H1 (cell line): ENCODE data around the gene RANBP17. TPM values are rescaled to one million over a fixed set of nuclear protein-coding genes. Genes with fewer than 3 reads are reported as not detected.

Source experiments
- CTCF ChIA-PET: fragments of 300-600 bp; sonication (Branson Sonifier 250); formaldehyde crosslinking; loops from one replicate; lab custom pipeline; 2021; ENCODE audit not compliant: partially characterized antibody; lab: Charles Lee
- POLR2A ChIA-PET: fragments of 300-600 bp; sonication (Branson Sonifier 250); formaldehyde crosslinking; loops from one replicate; lab custom pipeline; 2021; ENCODE audit warnings: inconsistent platforms; ENCODE audit not compliant: partially characterized antibody; lab: Charles Lee
- DNase-seq, 2 experiments: peaks; one replicate each; pipeline versions ENCODE4 v3.0.0 to v3.0.0-alpha.2; 2010 to 2022; ENCODE audit warnings: low spot score in 2 of 2, low read depth in 1 of 2, mixed read lengths in 1 of 2
- FAIRE-seq: peaks from 2 replicates; lab custom pipeline; 2011; peaks lifted over from hg19 to GRCh38; lab: Jason Lieb, UNC
- H2AFZ ChIP-seq: 2 replicates; pipeline ENCODE4 v1.8.1; 2012; ENCODE audit warnings: low read length, inconsistent platforms
- H2AK5ac ChIP-seq: 2 replicates; pipeline ENCODE4 v1.6.1; 2013; ENCODE audit warnings: low read depth, low read length
- H2BK120ac ChIP-seq: replicated peaks from 2 replicates; pipeline ENCODE3; 2013; ENCODE audit warnings: low read depth, low read length, inconsistent platforms
- H2BK12ac ChIP-seq: 2 replicates; pipeline ENCODE4 v1.6.1; 2013; ENCODE audit warnings: low read depth, low read length
- H2BK15ac ChIP-seq: 2 replicates; pipeline ENCODE4 v1.6.1; 2013; ENCODE audit warnings: low read length
- H2BK20ac ChIP-seq: 2 replicates; pipeline ENCODE4 v1.6.1; 2013; ENCODE audit warnings: low read length
- H2BK5ac ChIP-seq: 2 replicates; pipeline ENCODE4 v1.6.1; 2013; ENCODE audit warnings: low read depth, low read length
- H3K14ac ChIP-seq: 2 replicates; pipeline ENCODE4 v1.6.1; 2013; ENCODE audit warnings: inconsistent platforms; ENCODE audit not compliant: insufficient read length
- H3K18ac ChIP-seq: 2 replicates; pipeline ENCODE4 v1.6.1; 2013; ENCODE audit warnings: low read length; ENCODE audit errors: extremely low read depth
- H3K23ac ChIP-seq: 2 replicates; pipeline ENCODE4 v1.6.1; 2013; ENCODE audit warnings: inconsistent platforms; ENCODE audit not compliant: insufficient read length
- H3K23me2 ChIP-seq: 2 replicates; pipeline ENCODE4 v1.6.1; 2013; ENCODE audit warnings: low read depth, low read length
- H3K27ac ChIP-seq: 2 replicates; pipeline ENCODE4 v1.6.1; 2011; ENCODE audit warnings: low read depth, low read length, inconsistent platforms
- H3K27me3 ChIP-seq, 4 experiments: replicated peaks in 1 of 4; 1 replicate in 1 of 4; 2 replicates in 3 of 4; pipeline versions ENCODE4 v1.6.1 to v1.8.1; 2011 to 2013; ENCODE audit warnings: low read length in 3 of 4, mild to moderate bottlenecking in 3 of 4, inconsistent platforms in 2 of 4, mixed read lengths in 2 of 4, moderate library complexity in 1 of 4; ENCODE audit not compliant: control insufficient read depth in 3 of 4, insufficient read depth in 3 of 4; ENCODE audit errors: extremely low read depth in 1 of 4
- H3K36me3 ChIP-seq, 4 experiments: 2 replicates each; pipeline versions ENCODE4 v1.6.1 to v1.8.1; 2011 to 2013; ENCODE audit warnings: mild to moderate bottlenecking in 4 of 4, low read length in 3 of 4, moderate library complexity in 2 of 4, control low read depth in 1 of 4, inconsistent platforms in 1 of 4; ENCODE audit not compliant: insufficient read depth in 4 of 4, control insufficient read depth in 2 of 4
- H3K4ac ChIP-seq: replicated peaks from 2 replicates; pipeline ENCODE3; 2013; ENCODE audit warnings: low read length, low read depth, mixed read lengths, inconsistent platforms; ENCODE audit not compliant: insufficient read length
- H3K4me1 ChIP-seq, 4 experiments: replicated peaks in 1 of 4; 1 replicate in 1 of 4; 2 replicates in 3 of 4; pipeline versions ENCODE4 v1.6.1 to v1.8.1; 2011 to 2013; ENCODE audit warnings: low read length in 3 of 4, inconsistent platforms in 2 of 4, mixed read lengths in 1 of 4; ENCODE audit not compliant: insufficient read depth in 4 of 4, control insufficient read depth in 3 of 4
- H3K4me2 ChIP-seq, 2 experiments: 2 replicates each; pipeline versions ENCODE4 v1.6.1 to v1.8.1; 2011 to 2013; ENCODE audit warnings: low read depth in 2 of 2, low read length in 2 of 2, control low read depth in 1 of 2, inconsistent platforms in 1 of 2, mild to moderate bottlenecking in 1 of 2; ENCODE audit not compliant: insufficient read depth in 1 of 2
- H3K4me3 ChIP-seq, 4 experiments: fragments of 200-600, 300-600 bp in 1 of 4; sonication (generic), shearing (Covaris generic), sonication (Bioruptor Twin) in 1 of 4; 2 replicates each; pipeline versions ENCODE4 v1.5.1 to v1.8.1; 2011 to 2016; ENCODE audit warnings: low read length in 4 of 4, low read depth in 3 of 4, control low read depth in 2 of 4, inconsistent platforms in 2 of 4, mild to moderate bottlenecking in 2 of 4, mixed read lengths in 1 of 4, moderate library complexity in 1 of 4; ENCODE audit not compliant: insufficient read depth in 2 of 4; ENCODE audit errors: extremely low read depth in 1 of 4
- H3K56ac ChIP-seq: replicated peaks from 2 replicates; pipeline ENCODE3; 2013; ENCODE audit warnings: low read depth, mild to moderate bottlenecking, mixed read lengths, low read length, inconsistent platforms; ENCODE audit not compliant: insufficient read length
- H3K79me1 ChIP-seq: 2 replicates; pipeline ENCODE4 v1.6.1; 2013; ENCODE audit warnings: low read depth, low read length, control low read depth
- H3K79me2 ChIP-seq, 2 experiments: 2 replicates each; pipeline versions ENCODE4 v1.6.1 to v1.8.1; 2012 to 2013; ENCODE audit warnings: low read length in 2 of 2, mild to moderate bottlenecking in 2 of 2, inconsistent platforms in 1 of 2; ENCODE audit not compliant: insufficient read depth in 2 of 2, control insufficient read depth in 1 of 2
- H3K9ac ChIP-seq, 4 experiments: replicated peaks in 1 of 4; 1 replicate in 1 of 4; 2 replicates in 3 of 4; pipeline versions ENCODE4 v1.6.1 to v1.8.1; 2011 to 2013; ENCODE audit warnings: low read depth in 3 of 4, low read length in 3 of 4, control low read depth in 2 of 4, mild to moderate bottlenecking in 2 of 4, moderate library complexity in 2 of 4, inconsistent platforms in 1 of 4; ENCODE audit errors: extremely low read depth in 1 of 4
- H3K9me3 ChIP-seq, 2 experiments: 2 replicates each; pipeline versions ENCODE4 v1.6.1 to v1.8.1; 2012 to 2013; ENCODE audit warnings: mild to moderate bottlenecking in 2 of 2, moderate library complexity in 2 of 2, control low read depth in 1 of 2, inconsistent platforms in 1 of 2, low read depth in 1 of 2, low read length in 1 of 2, mixed read lengths in 1 of 2; ENCODE audit not compliant: insufficient read depth in 2 of 2
- H4K20me1 ChIP-seq, 2 experiments: replicated peaks in 1 of 2; 2 replicates each; pipeline versions ENCODE3 to v1.8.1; 2011 to 2013; ENCODE audit warnings: inconsistent platforms in 2 of 2, low read length in 2 of 2, mild to moderate bottlenecking in 1 of 2; ENCODE audit not compliant: insufficient read depth in 2 of 2, control insufficient read depth in 1 of 2
- H4K5ac ChIP-seq: 2 replicates; pipeline ENCODE4 v1.6.1; 2013; ENCODE audit warnings: low read length, low read depth, mixed read lengths, inconsistent platforms; ENCODE audit not compliant: insufficient read length
- H4K8ac ChIP-seq: 2 replicates; pipeline ENCODE4 v1.8.0; 2013; ENCODE audit warnings: mild to moderate bottlenecking, moderate library complexity, low read length, inconsistent platforms; ENCODE audit not compliant: insufficient read depth; ENCODE audit errors: extremely low read depth
- H4K91ac ChIP-seq: replicated peaks from 2 replicates; pipeline ENCODE3; 2013; ENCODE audit warnings: low read length, mixed read lengths, inconsistent platforms; ENCODE audit not compliant: insufficient read length
- BACH1 ChIP-seq: IDR thresholded peaks from 2 replicates; pipeline ENCODE4 v1.6.1; 2012; ENCODE audit warnings: low read length, improper control_type of control experiment
- CBX5 ChIP-seq: fragments of 300-800, 300-1000 bp; sonication (generic); IDR thresholded peaks from 2 replicates; pipeline ENCODE4 v1.7.1; 2016; ENCODE audit warnings: antibody characterized with exemption, low read length, low read depth
- CBX8 ChIP-seq: fragments of 300-800, 300-1000 bp; sonication (generic); IDR thresholded peaks from 2 replicates; pipeline ENCODE4 v1.7.1; 2016; ENCODE audit warnings: low read depth, low read length, borderline replicate concordance
- CHD2 ChIP-seq: IDR thresholded peaks from 2 replicates; pipeline ENCODE4 v1.6.1; 2012; ENCODE audit warnings: low read length, improper control_type of control experiment
- EP300 ChIP-seq, 2 experiments: IDR thresholded peaks; 1 replicate in 1 of 2; 2 replicates in 1 of 2; pipeline ENCODE4 v1.6.1; 2011 to 2012; ENCODE audit warnings: low read depth in 2 of 2, low read length in 2 of 2, mild to moderate bottlenecking in 2 of 2, borderline replicate concordance in 1 of 2, inconsistent platforms in 1 of 2, moderate library complexity in 1 of 2
- HDAC2 ChIP-seq, 2 experiments: fragments of 300-600 bp in 1 of 2; sonication (generic) in 1 of 2; IDR thresholded peaks; 2 replicates each; pipeline ENCODE4 v1.6.1; 2011 to 2012; ENCODE audit warnings: low read depth in 2 of 2, low read length in 2 of 2, mild to moderate bottlenecking in 2 of 2, moderate library complexity in 2 of 2, borderline replicate concordance in 1 of 2, inconsistent platforms in 1 of 2
- KDM1A ChIP-seq: fragments of 200-600, 300-600 bp; sonication (generic); IDR thresholded peaks from 2 replicates; pipeline ENCODE4 v1.7.1; 2016; ENCODE audit warnings: mild to moderate bottlenecking, low read length, borderline replicate concordance
- PHF8 ChIP-seq: fragments of 200-600 bp; sonication (generic); conservative IDR thresholded peaks from 2 replicates; pipeline ENCODE4 v1.7.1; 2012; ENCODE audit warnings: low read depth, mild to moderate bottlenecking, inconsistent platforms, low read length, moderate library complexity
- SRF ChIP-seq: IDR thresholded peaks from 2 replicates; pipeline ENCODE4 v1.6.1; 2011; ENCODE audit warnings: mild to moderate bottlenecking, low read depth, low read length, moderate library complexity
- TBP ChIP-seq: IDR thresholded peaks from 2 replicates; pipeline ENCODE4 v1.6.1; 2011; ENCODE audit warnings: low read depth, low read length, improper control_type of control experiment
- WGBS, 2 experiments: shearing (Covaris generic) in 1 of 2; methylation state at CpG; one replicate each; pipeline versions ENCODE4 v1.1.6 to v1.1.7; 2013 to 2015; ENCODE audit warnings: low lambda C conversion rate in 2 of 2, mixed read lengths in 2 of 2, inconsistent platforms in 1 of 2, low coverage in 1 of 2, missing lambda C conversion rate in 1 of 2; ENCODE audit not compliant: insufficient replicate concordance in 2 of 2, insufficient coverage in 1 of 2, insufficient read length in 1 of 2; ENCODE audit errors: extremely low coverage in 1 of 2, missing lambda C conversion rate in 1 of 2; 5-methylcytosine and 5-hydroxymethylcytosine counted together
- polyA plus RNA-seq, 7 experiments: library from polyadenylated mRNA; depleted of rRNA in 3 of 7; stranded (reverse) in 5 of 7; unstranded in 2 of 7; fragments of >200 nt in 5 of 7; fragments of 200-250 nt in 2 of 7; gene quantifications; 1 replicate in 5 of 7; 2 replicates in 1 of 7; 4 replicates in 1 of 7; pipeline versions ENCODE4 v1.2.1 to v1.2.3, GENCODE V29; 2011 to 2013; ENCODE audit warnings: missing spikeins in 2 of 7, mixed read lengths in 2 of 7
- total RNA-seq: library from RNA; stranded (reverse); fragmentation: NEBNext Ultra II Directional; extraction: Animal tissue kit (Norgen Biotek cat#: 25700); gene quantifications from 2 replicates; pipeline ENCODE4 v1.2.1, GENCODE V29; 2021

RANBP17 gene
- total and polyA plus RNA-seq, 2 of the 8 experiments (the other 6 are each of a cell fraction or from before 2014, with no cell fraction given): 8.6 to 21.3 TPM

- DNase-seq: no peak
- H2BK20ac ChIP-seq: no peak overlapping the region
- no peaks in the 10 kb centered on the region for H3K27me3 ChIP-seq
- H4K20me1 ChIP-seq: no peaks in the 10 kb centered on the region
- no peak for FAIRE-seq
- CTCF ChIA-PET: no interaction called here
- H3K9ac ChIP-seq: no peak overlapping the region
- no peak overlapping the region for H2BK120ac ChIP-seq
- H3K27ac ChIP-seq: no peak overlapping the region
- H3K18ac ChIP-seq: no peak overlapping the region
- no peak overlapping the region for H3K23ac ChIP-seq
- no peaks in the 10 kb centered on the region for H3K23me2 ChIP-seq
- no peak overlapping the region for H4K5ac ChIP-seq
- no peak overlapping the region for H2BK12ac ChIP-seq
- no peak overlapping the region for H3K4me3 ChIP-seq
- H2AFZ ChIP-seq: no peak overlapping the region
- H3K9me3 ChIP-seq: peaks cover 9% of the 10 kb centered on the region in 2 experiments; a peak in 2 of 4 replicates
- H4K8ac ChIP-seq: no peak overlapping the region
- no peaks in the 10 kb centered on the region for H3K79me2 ChIP-seq
- H3K79me1 ChIP-seq: no peaks in the 10 kb centered on the region
- H3K4ac ChIP-seq: no peak overlapping the region
- H2AK5ac ChIP-seq: no peak overlapping the region
- POLR2A ChIA-PET: no interaction called here
- H2BK5ac ChIP-seq: no peak overlapping the region
- no peaks in the 10 kb centered on the region for H3K4me1 ChIP-seq
- H3K36me3 ChIP-seq: no peaks in the 10 kb centered on the region
- no peak overlapping the region for H3K56ac ChIP-seq
- H2BK15ac ChIP-seq: no peak overlapping the region
- no peak overlapping the region for H4K91ac ChIP-seq
- H3K14ac ChIP-seq: no peak overlapping the region
- WGBS, 2 experiments: 85% methylated on average over 3 of the region's 3 CpGs; no CpG with 5 or more reads in 1 of the 2 experiments
- H3K4me2 ChIP-seq: no peak overlapping the region
- TF ChIP-seq KDM1A (no peak), SRF (no peak), TBP (no peak), BACH1 (no peak), HDAC2 (IDR thresholded peaks at IDR 0.05; ENCODE audit: borderline replicate concordance in 1 of 2, low read depth in 2 of 2, low read length in 2 of 2) (no peak), CBX5 (no peak), CBX8 (no peak), PHF8 (no peak), EP300 (IDR thresholded peaks at IDR 0.05; ENCODE audit: borderline replicate concordance in 1 of 2, low read depth in 2 of 2, low read length in 2 of 2) (no peak), CHD2 (no peak)
Observed at GRCh38 chr5:171010086-171010485, 148.3 kb downstream of the RANBP17 start.
